Activated T-cell treated with anti-CD3 and anti-CD28 coated beads for 24 hours (primary cell): ENCODE results near the gene GMNN.

Experiments used
- DNase-seq: peaks from one replicate; pipeline ENCODE4 v3.0.0-alpha.2; 2020; ENCODE audit warnings: low read depth

The GMNN gene

DNA sequence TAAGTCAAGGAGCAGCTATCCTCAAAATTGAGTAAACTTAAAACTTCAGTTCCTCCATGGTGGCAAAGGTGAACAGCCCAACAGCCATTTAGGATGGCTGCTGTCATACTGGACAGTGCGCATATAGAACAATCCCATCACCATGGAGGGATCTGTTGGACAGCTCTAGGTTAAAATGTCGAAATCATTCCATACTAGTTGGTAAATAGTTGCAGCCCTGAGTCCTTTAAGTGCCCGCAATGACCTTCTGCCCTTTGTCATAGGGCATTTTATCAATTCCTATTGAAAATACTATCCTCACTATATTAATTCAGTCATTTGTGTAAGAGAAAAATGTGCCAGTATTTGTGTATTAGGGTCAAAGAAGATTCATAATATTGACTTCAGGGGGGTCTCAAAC lies 32.8 kb downstream of the GMNN start:
- DNase-seq = no peak

DNA sequence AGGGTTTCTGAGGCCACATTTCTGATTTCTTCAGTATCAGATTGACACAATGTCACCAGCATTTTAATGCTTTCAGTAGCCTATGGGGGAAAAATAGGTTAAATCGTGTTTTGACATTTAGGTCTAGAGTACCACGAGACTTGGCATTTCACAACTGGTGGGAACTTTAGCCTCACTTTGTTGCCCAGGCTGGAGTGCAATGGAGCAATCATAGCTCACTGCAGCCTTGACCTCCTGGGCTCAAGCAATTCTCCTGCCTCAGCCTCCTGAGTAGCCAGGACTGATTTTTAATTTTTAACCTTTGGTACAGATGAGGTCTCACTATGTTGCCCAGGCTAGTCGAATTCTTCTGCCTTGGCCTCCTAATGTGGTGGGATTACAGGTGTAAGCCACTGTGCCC lies 35.0 kb downstream of the GMNN start:
- DNase-seq = no peak

DNA sequence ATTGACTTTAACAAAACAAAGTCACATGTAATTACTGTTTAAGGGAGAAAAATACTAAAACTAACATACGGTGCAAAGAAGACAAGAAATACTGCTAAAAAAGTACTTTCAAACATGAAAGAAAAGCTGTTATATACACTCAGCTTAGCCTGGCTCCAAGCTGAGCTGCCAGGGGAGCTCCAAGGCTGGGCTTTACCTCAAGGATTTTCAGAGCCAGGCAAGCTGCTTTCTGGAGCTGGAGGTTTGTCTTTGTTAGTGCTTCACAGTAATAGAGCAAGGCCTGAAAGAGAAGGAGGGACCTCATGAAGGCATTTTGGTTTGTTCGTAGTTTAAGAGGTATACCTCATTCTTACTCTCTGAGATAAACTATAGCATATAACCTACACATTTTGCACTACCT lies 43.6 kb downstream of the GMNN start:
- no peak for DNase-seq

DNA sequence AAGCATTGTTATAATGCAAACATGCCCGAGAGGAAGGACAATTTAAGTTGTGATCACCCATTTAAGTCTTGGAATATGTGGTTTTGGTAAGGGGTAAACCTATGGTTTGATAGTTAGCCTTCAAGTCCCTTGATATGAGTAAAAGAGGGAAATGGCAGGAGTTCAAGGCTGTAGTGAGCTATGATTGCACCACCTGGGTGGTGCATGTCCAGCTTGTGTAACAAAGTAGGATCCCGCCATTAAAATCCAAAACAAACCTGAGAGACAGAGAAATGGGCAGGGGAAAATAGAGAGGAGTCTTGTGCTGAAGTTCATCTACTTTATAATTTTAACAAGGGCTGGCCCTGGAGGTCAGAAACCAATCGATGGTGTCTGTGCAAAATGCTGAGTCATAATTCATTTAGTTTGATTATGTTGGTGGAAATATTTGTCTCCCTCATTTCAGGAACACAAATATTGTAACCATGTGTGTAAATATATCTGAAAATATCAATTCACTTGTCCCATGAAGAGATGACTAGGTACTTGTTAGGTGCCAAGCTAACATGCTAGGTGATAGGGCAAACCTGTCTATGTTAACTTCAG lies 47.2 kb downstream of the GMNN start:
- DNase-seq = no peak

DNA sequence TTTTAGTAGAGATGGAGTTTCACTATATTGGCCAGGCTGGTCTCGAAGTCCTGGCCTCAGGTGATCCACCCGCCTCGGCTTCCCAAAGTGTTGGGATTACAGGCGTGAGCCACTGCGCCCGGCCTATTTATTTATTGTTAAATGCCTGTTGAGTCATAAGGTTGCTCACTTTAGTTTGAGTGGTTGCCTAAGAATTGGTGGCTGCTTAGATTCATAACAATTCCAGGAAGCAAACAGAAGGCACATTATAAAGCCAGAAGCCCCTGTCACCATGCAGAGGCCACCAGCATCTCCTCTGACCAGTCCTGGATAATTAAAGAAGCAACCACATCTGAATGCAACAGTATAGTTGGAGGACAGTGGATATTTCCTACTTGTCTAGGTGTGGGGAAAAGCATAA lies 48.0 kb downstream of the GMNN start:
- no peak for DNase-seq

DNA sequence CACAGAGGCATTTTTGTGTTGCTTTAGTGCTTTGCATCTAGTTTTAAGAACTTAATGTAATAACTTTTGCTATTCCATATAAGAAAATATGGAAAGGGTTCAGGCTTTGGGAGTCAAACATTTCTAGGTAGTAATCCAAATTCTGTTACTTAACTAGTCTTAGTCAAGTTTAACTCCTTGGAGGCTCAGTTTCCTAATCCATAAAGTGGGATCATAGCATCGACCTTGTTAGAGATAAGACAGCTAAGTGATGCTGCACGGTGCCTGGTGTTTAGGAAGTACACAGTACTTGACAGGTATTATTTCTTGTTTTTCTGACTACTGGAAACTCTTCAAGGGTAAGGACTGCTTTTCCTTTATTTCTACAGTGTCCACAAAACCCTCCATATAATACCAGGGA lies 48.4 kb downstream of the GMNN start:
- DNase-seq = no peak

DNA sequence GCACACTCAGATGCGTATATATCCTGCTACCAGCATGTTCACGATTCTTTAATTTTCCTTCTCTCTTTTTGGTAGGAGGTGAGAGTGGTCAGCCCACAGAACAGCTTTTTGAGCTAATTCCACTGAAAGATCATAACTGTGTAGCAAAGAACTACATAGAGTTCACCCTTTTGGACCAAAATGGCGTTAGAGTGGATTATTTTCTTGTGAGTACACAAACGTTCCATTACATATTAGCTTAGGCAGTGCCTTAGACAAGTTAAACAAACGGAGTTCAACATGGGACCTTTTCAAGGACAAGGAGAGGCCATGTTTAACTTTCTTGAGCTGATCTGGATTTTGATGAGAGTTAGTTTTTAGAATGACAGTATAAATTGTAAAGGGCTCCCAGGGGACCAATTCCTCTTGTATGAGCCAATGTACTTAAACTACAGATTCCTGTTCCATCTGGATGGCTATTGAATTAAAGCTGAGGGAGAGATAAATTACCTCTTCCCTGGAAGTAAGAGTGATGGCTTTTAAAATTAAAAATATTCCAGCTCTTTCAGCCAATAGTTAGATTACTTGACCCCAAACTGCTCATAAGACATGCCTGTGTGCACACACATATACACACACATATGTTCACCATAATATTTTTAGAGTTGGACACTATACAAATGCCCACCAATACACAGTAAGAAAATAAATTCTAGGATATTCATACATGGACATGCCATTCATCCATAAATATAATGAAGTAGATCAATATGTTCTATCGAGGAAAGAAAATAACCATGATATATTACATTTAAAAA lies 49.6 kb downstream of the GMNN start:
- no peak for DNase-seq

DNA sequence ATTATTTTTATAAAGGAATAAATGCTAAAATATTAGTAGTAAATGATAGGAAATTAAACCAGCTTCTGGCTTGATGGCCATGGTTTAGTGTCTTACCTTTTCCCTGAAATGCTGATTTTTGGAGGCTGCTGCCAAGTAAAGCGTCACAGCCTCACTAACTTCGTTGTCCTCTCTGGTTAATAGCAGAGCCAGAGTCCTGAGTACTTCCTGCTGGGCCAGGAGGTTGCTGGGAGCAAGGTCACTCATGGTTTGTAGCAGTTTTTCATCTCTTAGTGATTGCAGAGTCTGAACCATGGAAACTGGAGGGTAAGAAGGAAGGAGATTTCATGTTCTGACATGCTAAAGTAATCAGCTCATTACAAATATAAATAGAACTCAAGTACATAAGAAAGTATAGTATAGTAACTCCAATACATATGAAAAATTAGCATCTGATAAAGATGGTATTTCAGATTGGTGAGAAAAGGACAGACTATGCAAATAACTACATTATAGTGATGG lies 50.4 kb downstream of the GMNN start:
- no peak for DNase-seq

DNA sequence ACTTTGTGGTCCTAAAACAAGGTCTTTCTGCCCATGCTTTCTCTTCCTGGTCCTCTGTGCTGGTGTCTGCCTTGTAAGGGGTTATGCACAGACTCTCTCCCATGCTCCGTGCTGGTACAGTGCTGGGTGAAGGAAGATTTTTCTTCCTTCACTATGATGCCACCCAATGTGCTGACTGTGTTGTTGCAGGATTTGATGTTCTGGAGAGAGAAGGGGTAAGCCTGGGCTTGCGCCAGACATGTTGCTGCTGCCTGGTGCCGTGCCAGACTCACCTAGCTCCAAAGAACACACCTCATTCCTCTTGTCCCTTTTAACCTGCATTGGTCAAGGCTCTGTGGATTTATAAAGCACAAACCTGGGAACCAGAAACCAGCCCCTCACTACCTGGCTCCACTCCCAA lies 52.4 kb downstream of the GMNN start:
- no peak for DNase-seq

DNA sequence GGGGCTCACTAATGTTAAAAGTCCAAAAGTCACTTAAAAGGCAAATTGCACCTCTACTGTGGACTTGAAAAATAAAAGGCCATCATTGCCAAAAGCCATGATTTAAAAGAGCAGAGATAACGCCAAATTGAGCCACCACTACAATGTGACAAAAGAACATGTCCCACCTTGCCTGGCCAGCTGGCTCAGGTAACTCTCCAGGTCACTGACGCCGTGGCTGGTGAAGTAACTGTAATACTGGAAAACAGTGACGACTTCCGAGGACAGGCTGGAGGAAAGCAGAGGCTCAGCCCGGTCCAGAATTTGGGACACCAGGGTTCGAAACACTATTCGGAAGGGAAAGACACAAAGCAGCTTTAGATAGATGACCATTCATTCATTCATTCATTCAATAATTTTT lies 53.2 kb downstream of the GMNN start:
- no peak for DNase-seq

DNA sequence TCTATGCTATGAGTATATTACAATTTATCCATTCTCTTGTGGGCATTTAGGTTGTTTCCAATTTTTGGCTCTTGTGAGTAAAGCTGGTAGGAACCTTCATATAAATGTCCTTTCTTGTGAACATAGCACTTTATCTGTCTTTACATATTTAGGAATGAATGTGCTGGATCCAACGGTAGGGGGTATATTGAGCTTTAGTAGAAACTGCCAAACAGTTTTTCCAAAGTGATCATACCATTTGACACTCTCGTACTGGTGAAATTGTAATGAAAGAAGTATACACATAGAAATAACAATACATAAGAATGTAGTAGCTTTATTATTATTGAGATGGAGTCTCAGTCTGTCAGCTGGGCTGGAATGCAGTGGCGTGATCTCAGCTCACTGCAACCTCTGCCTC lies 54.9 kb downstream of the GMNN start:
- DNase-seq = no peak

DNA sequence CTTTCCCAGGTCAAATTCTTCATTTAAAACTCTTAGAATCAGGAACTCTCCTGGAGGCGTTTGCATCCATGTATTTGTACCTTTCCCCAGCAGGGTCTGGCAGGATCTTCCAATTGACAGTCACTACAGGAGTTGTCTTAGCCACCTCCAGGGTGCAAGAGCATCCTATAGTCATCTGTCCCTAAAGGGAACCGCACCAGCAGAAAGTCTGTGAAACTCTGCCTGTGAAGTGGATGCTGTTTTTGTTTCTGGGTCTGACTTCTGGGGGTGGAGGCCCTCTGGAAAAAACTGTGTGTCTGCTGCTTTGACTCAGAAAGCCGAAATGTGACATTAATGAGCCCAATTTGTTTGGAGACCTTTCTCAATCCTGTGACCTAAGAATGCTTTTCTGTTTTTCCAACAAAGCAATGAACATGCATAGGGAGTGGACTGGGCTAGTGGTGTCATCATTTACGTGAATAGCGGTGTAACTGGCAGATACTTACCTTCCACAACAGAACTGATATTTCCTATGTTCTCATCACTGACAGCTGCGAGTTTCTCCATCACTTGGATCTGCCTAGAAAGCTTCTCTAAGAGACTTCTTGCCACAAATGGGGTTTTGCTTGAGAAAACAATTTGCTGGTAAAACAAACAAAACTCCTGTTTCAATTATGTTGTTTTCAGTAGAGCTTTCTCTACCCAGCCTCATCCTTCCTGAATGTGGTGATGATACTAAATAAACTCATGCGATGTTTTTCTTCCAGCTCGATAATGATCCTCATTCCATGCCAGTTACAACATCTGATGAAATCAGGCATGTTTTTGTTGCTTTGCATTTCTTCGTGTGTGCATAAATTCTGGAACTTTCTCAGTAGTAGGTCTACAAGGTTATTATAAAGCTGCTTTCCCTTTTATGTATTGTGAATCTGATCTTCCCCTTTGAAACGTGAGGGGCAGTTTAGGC lies 57.3 kb downstream of the GMNN start:
- DNase-seq = no peak

DNA sequence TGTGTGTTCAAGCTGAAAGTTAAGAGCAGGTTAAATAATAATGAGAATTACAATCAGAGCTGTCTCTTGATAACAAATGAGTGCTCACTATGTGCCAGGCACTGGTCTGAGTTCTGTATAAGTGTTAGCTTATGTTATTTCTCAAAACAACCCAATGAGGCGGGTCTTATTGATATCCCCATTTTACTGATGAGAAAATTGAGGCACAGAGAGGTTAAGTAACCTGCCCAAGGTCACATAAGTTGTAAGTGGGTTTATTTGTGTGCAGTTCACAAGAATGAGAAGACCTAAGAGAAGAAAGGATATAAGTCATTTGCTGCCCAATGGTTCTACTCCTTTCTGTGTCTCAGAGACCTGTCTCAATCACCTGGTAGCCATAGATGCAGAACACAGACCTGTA lies 58.1 kb downstream of the GMNN start:
- DNase-seq = no peak

DNA sequence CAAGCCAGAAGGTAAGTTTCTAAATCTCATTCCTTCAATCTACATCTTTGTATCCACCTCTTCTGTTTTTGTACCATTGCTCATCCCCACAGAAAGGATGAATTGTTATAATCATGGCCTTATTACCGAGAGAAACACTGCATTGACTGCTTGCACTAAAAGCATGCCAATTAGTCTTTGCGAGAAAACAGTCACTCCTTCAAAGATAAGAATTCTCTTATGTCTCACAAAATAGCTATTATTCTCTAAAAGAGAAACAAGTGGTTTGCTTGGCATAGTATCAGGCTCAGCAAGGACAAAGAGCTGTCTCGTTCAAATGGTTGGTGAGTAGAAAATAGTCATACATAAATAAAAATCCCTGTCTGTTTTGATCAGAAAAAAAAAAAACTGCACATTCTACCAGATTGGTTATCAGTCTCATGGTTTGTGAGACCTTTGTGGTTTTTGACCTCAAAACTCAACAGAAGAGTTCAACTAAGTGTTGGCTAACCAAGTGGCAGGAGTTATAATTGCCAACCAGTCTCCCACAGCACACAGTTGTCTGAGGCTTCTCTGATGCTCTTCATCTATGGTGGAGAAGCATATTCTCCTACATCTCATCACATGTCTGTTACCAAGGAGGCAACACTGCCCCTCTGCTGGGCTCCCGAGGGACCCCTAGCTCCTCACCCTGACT lies 59.1 kb downstream of the GMNN start:
- DNase-seq = no peak
